GM19238 (cell line): ENCODE results near the gene STK32C.

Experiments used
- DNase-seq: peaks from one replicate; pipeline ENCODE4 v3.0.0; 2011; ENCODE audit warnings: low spot score; ENCODE audit not compliant: insufficient read length

Gene STK32C

GRCh38 chr10:132212816-132213215, 94.9 kb downstream of the STK32C start:
- DNase-seq, result no peak

DNA sequence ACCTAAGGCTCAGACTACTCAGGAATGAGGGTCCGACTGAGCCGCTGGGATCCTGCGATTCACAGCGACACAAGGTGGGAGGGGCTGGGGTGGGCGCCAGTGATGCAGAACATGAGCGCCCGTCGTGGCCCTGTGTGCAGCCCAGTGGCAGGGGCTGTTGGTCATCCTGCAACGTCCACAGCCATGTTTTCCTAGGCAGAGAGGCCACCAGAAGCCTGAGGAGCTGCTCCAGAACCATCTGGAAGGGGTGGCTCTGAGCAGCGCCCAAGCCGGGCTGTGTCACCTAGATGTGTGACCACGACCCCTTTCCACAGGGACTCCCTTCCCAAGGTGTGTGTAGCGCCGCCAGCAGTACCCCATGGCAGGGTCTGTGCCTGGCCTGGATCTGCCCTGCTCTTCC, 96.5 kb downstream of the STK32C start:
- no peak for DNase-seq

DNA sequence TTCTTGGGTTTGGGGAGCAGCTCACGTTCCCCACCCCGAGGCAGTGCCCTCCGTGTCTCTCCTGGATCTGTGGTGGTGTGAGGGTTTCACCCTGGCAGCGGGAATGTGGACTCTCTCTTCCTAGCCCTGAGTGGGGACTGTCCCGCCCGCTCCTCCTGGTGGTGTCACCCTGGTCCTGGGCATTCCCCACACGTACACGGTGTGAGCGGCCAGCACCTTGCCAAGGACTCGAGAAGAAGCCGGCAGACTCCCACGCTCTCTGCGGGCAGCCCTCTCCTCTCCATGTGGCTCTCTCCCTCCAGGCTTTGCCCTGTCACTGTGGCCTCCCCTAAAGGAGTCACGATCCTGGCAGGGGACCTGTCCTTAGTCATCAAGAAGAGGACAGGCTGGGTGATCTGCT, 97.0 kb downstream of the STK32C start:
- DNase-seq, result no peak

DNA sequence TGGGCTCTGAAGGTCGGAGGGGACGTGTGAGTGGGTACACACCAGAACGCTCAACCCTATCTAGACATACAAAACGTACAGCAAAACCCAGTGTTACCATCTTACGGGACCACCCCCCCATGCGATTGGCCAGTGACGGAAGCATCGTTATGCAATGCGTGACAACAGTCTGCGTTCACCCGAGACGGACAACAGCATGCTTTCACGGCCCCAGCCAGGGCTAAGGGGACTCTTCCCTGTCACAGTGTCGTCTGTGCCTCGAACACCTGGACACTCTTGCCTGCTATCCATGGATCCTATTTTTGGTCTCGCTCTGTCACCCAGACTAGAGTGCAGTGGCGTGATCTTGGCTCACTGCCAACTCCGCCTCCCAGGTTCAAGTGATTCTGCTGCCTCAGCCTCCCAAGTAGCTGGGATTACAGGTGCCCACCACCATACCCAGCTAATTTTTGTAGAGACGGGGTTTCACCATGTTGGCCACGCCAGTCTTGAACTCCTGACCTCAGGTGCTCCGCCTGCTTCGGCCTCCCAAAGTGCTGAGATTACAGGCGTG, 97.7 kb downstream of the STK32C start:
- no peak for DNase-seq

GRCh38 chr10:132209130-132209529, 98.6 kb downstream of the STK32C start:
- no peak for DNase-seq

DNA sequence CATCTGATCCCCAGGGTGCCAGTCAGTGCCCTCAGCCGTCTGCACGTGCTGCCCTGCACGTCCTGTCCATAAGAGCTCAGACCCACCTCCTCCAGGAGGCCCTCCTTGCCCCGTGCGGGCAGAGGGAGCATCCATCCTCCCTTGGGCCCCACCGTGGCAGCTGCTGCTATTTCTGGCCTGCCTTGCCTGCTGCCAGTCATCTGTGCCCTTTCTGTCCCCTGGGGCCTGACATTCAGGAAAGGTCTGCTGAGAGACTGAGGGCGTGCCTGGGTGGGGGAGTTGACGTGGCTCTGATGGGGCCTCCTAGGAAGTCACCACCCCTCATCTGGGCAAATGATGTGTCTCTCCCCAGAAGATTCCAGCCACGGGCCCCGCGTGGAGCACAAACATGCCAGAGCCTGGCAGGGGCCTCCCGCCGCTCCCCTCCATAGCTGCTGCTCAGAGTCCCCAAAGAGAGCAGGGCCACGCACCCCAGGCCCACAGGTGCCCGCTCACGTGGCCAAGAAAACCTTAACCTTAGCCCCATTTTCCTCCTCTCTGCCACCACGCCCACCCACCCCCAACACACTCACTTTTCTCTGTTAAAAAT, 99.2 kb downstream of the STK32C start:
- DNase-seq, result no peak

GRCh38 chr10:132207536-132208461, 100.0 kb downstream of the STK32C start:
- no peak for DNase-seq

- no peak for DNase-seq
Observed at GRCh38 chr10:132206806-132207535, 100.8 kb downstream of the STK32C start.

DNA sequence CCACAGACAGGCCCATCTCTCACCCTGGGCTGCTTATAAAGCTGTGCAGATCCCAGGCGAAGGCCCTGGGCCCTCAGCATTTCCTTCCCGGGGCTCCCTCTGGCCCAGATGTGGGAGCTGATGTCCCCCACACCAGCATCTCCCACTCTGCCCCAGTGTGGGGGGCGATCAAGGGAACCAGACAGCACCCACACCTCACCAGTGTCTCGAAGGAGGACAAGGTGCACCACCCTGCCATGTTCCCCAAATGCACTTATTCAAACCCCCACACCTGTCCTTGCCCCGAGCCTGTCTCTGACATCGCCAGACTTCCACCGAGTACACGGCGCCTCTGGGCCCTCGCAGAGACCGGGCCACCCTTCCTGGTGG, 101.4 kb downstream of the STK32C start:
- DNase-seq, result no peak

- no peak for DNase-seq
Observed at GRCh38 chr10:132205650-132206376, 101.9 kb downstream of the STK32C start.

- DNase-seq, result no peak
Observed at GRCh38 chr10:132204781-132205473, 102.8 kb downstream of the STK32C start.

DNA sequence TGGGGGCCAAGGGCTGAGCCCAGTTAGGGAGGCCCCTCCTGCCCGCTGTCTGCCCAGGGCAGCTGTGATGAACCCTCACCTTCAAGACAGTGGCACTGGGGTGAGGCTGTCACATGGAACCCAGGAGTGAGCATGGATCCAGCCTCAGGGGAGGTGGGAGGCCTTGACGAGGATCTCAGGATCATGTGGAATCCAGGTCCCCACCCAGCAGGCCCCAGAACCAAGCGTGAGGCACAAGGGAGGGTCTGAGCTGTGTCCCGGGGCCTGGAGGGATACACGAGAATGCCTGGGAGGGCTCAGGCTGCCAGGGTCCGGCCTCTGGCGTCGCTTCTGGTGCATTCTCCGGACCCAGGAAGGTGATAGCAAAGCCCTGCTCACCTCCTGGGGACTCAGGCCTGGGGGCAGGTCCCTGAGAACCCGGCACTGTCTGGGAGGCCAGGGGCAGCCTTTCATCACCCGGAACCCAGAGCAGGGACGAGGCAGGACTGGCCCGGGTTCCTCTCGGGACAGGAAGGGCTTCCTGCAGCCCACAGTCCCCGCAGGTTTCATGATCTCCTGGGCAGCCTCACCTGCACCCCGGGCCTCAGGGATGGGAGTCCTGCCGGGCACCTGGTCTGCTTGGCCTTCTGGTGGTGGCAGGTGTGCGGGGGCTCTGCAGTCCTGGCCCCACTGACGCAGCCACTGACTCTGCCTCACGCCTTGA, 103.5 kb downstream of the STK32C start:
- no peak for DNase-seq

- no peak for DNase-seq
Observed at GRCh38 chr10:132203256-132204077, 104.3 kb downstream of the STK32C start.

GRCh38 chr10:132202070-132202970, 105.4 kb downstream of the STK32C start:
- no peak for DNase-seq

DNA sequence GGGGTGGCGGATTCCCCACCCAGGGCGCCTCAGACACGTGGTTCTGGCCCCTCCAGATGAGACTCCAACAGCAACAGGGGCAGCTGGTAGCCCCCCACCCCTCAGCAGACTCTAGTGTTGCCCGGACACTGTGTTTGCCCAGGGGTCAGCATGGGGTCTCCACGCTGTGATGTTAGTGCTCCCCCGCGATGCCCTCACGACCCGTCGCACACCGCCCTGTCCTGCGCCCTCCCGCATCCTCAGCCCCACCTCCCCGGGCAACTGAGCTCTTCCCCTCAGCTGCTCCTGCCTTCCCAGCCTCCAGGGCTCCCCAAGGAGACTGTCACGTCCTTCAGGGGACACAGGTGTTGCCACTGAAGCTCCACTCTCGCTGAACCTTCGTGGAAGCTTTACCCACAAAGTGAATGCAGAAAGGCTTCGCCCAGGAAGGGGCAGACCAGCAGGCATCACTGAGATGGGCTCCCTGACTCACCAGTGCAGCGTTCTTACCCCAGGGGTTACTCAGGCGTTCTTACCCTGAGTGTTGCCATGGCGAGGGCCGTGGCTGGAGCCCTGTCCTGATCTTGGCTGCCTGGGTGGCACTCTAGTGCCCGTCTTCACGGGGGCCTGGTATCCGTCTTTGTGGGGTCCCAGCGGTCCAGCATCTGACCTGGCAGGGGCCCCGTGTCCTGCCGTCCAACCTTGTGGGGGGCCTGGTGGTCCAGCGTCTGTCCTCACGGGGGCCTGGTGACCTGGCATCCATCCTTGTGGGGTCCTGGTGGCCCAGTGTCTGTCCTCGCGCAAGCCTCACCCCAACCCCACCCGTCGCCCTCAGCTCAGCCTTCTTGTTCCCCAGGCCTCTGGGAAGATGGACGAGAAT, 106.4 kb downstream of the STK32C start:
- DNase-seq, result no peak

GRCh38 chr10:132200344-132201110, 107.2 kb downstream of the STK32C start:
- DNase-seq, result no peak
